Parathyroid adenoma (tissue), 2 donors: ENCODE measurements around the gene DAZAP2.
A peak's percentile ranks its signal among the peaks of the same experiment; 100 is the strongest.

Experiments used
- H2AFZ ChIP-seq: fragments of 300-600 bp; sonication (generic); one replicate; pipeline ENCODE4 v1.7.0; 2017; ENCODE audit warnings: antibody characterized with exemption, mild to moderate bottlenecking
- H3K27ac ChIP-seq: fragments of 300-600 bp; sonication (generic); one replicate; pipeline ENCODE4 v1.7.0; 2017
- H3K27me3 ChIP-seq: fragments of 300-600 bp; sonication (generic); one replicate; pipeline ENCODE4 v1.7.0; 2017; ENCODE audit warnings: low read length; ENCODE audit not compliant: control insufficient read depth, insufficient read depth
- H3K36me3 ChIP-seq: fragments of 300-600 bp; sonication (generic); one replicate; pipeline ENCODE4 v1.7.0; 2017; ENCODE audit warnings: low read length; ENCODE audit not compliant: control insufficient read depth, insufficient read depth
- H3K4me1 ChIP-seq: fragments of 300-600 bp; sonication (generic); one replicate; pipeline ENCODE4 v1.7.0; 2017; ENCODE audit warnings: control low read depth
- H3K4me2 ChIP-seq: fragments of 300-600 bp; sonication (generic); one replicate; pipeline ENCODE4 v1.7.0; 2017; ENCODE audit warnings: low read length
- H3K4me3 ChIP-seq: fragments of 300-600 bp; sonication (generic); one replicate; pipeline ENCODE4 v1.7.0; 2017; ENCODE audit warnings: low read depth, low read length
- H3K79me2 ChIP-seq: fragments of 300-600 bp; sonication (generic); one replicate; pipeline ENCODE4 v1.7.0; 2017; ENCODE audit warnings: control low read depth
- H3K9ac ChIP-seq: fragments of 300-600 bp; sonication (generic); one replicate; pipeline ENCODE4 v1.7.0; 2017; ENCODE audit warnings: mild to moderate bottlenecking
- H3K9me3 ChIP-seq: fragments of 300-600 bp; sonication (generic); one replicate; pipeline ENCODE4 v1.7.0; 2017; ENCODE audit warnings: low read length; ENCODE audit not compliant: control insufficient read depth
- TF ChIP-seq, protein P1 (sequence below): fragments of 300-600 bp; sonication (generic); IDR thresholded peaks from one replicate; pipeline ENCODE4 v1.7.0; 2017; ENCODE audit warnings: antibody characterized with exemption, mild to moderate bottlenecking
- donor health status: primary hyperparathyroidism.

DAZAP2 gene

DNA sequence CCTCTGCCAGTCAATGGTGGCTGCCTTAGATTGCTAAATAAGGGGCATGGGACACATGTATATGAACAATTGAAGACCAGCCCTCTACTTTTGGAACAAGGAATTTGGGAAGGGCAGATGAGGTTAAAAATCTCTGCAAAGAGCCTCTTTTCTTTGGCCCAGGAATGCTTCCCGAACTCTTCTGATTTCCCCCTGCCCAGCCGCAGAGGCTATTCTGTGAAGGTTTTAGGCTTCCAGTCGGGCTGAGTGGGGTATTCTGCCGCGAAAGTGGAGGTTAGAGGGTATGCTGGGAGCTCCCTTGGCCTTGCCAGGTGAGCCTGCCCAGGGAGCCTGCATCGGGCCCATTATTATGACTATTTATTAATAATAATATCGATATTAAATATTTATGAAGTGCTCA lies 22.0 kb upstream of the DAZAP2 start:
- H3K9me3 ChIP-seq, result no peaks in the 10 kb centered on the region
- peak overlapping the region; percentile 9 for H3K9ac ChIP-seq
- TF ChIP-seq, protein P1, sequence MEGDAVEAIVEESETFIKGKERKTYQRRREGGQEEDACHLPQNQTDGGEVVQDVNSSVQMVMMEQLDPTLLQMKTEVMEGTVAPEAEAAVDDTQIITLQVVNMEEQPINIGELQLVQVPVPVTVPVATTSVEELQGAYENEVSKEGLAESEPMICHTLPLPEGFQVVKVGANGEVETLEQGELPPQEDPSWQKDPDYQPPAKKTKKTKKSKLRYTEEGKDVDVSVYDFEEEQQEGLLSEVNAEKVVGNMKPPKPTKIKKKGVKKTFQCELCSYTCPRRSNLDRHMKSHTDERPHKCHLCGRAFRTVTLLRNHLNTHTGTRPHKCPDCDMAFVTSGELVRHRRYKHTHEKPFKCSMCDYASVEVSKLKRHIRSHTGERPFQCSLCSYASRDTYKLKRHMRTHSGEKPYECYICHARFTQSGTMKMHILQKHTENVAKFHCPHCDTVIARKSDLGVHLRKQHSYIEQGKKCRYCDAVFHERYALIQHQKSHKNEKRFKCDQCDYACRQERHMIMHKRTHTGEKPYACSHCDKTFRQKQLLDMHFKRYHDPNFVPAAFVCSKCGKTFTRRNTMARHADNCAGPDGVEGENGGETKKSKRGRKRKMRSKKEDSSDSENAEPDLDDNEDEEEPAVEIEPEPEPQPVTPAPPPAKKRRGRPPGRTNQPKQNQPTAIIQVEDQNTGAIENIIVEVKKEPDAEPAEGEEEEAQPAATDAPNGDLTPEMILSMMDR, result no peak
- H3K27me3 ChIP-seq, result no peaks in the 10 kb centered on the region
- peak overlapping the region; percentile 98 for H2AFZ ChIP-seq
- H3K4me2 ChIP-seq, result peak overlapping the region; percentile 99
- H3K4me3 ChIP-seq, result peak overlapping the region; percentile 78
- H3K4me1 ChIP-seq, result peaks cover 4% of the 10 kb centered on the region
- peak overlapping the region; percentile 93 for H3K27ac ChIP-seq
- peaks cover 6% of the 10 kb centered on the region for H3K79me2 ChIP-seq
- no peaks in the 10 kb centered on the region for H3K36me3 ChIP-seq

DNA sequence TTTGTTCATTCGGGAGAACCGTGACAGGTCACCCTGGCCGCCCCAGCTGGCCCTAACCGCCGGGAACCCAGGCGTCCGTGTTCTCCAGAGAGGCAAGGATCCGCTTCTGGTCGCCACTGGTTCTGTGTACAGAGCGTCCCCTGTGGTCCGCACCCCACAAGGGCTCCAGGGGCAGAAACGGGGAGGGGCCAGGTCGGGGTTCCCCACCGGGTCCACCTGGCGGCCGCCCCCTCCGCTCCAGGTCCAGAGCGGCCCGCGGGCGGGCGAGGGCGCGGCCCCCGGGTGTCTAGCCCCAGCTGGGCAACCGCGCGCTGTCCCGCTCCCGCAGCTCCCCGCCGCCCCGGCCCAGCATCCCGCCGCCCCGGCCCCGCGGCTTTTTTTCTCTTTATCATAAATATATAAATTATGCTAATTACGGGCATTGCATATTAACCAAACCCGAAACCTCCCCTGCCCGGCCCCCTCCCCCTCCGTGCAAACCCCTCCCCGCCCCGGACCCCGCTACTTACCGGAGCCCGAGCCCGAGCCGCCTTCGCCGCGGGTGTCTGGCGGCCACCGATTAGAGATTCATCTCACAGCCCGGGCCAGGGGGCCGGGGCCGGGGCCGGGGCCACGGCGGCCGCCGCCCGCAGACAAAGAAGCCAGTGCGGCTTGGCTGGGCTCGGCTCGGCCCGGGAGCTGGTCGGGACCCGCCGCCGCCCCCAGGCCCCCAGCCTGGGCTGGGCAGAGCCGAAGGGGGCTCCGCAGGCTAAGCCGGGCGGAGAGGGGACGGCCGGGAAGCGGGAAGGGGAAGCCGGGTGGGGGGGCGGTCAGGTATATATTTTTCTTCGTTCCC lies 21.3 kb upstream of the DAZAP2 start:
- Histone ChIP-seq H3K79me2 (peaks cover 6% of the 10 kb centered on the region), H3K9me3 (no peaks in the 10 kb centered on the region), H3K9ac (peak overlapping the region; percentile 92), H3K36me3 (no peaks in the 10 kb centered on the region), H2AFZ (peak overlapping the region; percentile 98), H3K4me1 (peaks cover 4% of the 10 kb centered on the region), H3K4me2 (peak overlapping the region; percentile 99), H3K27me3 (no peaks in the 10 kb centered on the region), H3K4me3 (peak overlapping the region; percentile 78), H3K27ac (peak overlapping the region; percentile 93)
- TF ChIP-seq, protein P1, result peak; percentile 41

DNA sequence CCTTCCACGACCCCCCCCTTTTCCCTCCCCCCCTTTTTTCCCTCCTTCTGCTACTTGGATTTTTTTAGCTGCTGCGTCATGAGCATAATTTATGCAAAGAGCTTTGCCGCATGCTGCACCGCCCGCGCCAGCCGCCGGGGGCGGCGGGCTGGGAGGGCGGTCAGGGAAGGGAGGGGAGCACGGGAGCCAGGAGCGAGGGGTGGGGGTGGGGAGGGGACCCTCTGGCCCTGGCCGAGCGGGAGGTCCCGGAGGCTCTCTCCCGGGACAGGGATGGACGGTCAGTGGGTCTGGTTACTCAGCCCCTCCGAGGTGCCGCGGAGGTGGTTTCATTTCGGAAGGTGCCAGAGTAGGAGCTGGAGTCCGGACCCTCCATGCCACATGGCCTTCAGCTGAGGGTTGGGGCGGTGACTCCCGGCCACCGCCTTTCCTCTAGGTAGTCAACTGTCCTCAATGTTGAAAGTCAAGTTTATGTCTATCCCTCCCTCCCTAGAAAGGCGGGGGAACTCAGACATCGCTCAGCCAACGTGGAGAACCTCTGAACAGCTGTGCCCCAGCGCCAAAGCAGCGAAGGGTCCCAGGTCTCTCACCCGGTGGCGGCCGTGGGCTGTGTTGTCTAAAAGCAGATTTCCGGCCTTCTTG lies 20.5 kb upstream of the DAZAP2 start, which contains the start of gene POU6F1:
POU6F1 (minus strand) TSS at position 95 of the 639 bp plus-strand sequence. CDS start 11,226 bp downstream, outside the sequence.
- Histone ChIP-seq H3K4me3 (peak within 1 kb of the TSS; percentile 78), H3K27ac (peak within 1 kb of the TSS; percentile 93), H3K79me2 (peaks cover 6% of the 10 kb centered on the region), H3K4me1 (peaks cover 4% of the 10 kb centered on the region), H3K36me3 (no peaks in the 10 kb centered on the region), H3K9ac (peak within 1 kb of the TSS; percentile 92), H3K27me3 (no peaks in the 10 kb centered on the region), H3K4me2 (peak within 1 kb of the TSS; percentile 99), H2AFZ (peak within 1 kb of the TSS; percentile 98), H3K9me3 (no peaks in the 10 kb centered on the region)
- TF ChIP-seq, protein P1, result peak; percentile 76

DNA sequence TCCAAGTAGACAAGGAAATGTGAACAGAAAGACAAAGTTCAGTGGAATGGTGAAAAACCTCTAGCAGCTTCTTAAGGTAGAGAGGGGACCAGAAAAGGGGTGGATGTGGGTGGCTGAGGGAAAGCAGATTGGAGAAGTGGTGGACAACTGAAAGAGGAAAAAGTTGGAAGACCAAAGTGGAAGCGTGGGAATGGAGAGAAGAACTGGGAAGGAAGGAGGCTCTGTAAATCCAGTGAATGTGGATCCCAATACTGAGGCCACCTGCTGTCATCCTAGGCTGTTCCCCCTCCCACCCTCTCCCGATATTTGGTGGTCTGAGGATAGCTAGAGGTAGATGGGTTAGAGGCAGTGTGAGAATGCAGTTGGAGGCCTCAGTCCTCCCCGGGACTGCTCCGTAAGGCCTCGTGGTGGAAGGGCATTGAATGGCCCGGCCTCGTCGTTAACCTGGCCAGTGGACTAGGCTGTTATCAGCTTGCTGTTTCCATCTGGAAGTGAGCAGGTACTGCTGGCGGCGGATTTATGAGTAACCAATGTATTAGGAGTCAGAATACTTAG lies 19.9 kb upstream of the DAZAP2 start:
- no peaks in the 10 kb centered on the region for H3K27me3 ChIP-seq
- H3K79me2 ChIP-seq, result peaks cover 6% of the 10 kb centered on the region
- no peaks in the 10 kb centered on the region for H3K36me3 ChIP-seq
- no peaks in the 10 kb centered on the region for H3K9me3 ChIP-seq
- TF ChIP-seq, protein P1, result no peak
- peaks cover 4% of the 10 kb centered on the region for H3K4me1 ChIP-seq
- peak overlapping the region; percentile 92 for H3K9ac ChIP-seq
- peak overlapping the region; percentile 99 for H3K4me2 ChIP-seq
- peak overlapping the region; percentile 78 for H3K4me3 ChIP-seq
- H3K27ac ChIP-seq, result peak overlapping the region; percentile 93
- peak overlapping the region; percentile 98 for H2AFZ ChIP-seq
